Stimulated activated CD4-positive, alpha-beta T cell treated with anti-CD3 and anti-CD28 coated beads, Interleukin-4, amount 100 ng/mL, for 4 hours (primary cell): ENCODE data around the gene CLEC18C.
"Not testable (repeated sequence)": the region's sequence is repeated elsewhere in the genome, so short reads cannot be mapped to it uniquely, and the experiment has no call there.

ENCODE experiments used
- DNase-seq, 2 experiments: peaks; one replicate each; pipeline ENCODE4 v3.0.0-alpha.2; 2020

CLEC18C gene

DNA sequence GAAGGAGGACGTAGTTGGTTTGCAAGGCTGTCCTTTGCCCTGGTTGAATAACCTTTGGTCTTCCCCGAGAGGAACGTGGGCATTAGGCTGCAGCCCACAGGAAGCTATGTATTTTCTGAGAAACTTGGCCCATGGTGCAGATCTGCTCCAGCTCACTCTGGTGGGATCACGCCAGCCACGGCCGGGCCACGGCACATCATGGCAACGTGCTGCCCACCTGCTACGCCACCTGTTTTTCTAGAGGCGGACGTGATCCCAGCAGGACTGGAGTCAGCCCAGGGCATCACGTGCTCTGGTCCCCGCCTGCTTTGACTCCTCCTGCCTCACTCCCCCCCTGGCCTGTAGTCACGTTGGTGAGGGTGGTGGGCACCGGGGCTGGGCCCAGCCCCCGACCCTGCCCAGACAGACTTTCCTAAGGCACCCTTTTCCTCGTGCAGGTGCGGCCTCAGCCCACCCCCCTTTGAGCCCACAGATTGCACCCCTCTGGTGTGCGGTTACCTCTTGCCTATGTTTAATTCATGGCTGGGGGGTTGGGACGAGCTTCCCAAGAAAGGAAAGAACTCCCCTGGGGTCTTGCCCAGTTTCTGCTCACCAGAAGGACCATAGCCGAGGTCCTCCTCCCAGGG, at the start of gene CLEC18C:
TSS of gene CLEC18C (plus strand) at position 576 of the 626 bp plus-strand sequence. CDS start 492 bp downstream, outside the sequence.
- not testable (repeated sequence) for DNase-seq

DNA sequence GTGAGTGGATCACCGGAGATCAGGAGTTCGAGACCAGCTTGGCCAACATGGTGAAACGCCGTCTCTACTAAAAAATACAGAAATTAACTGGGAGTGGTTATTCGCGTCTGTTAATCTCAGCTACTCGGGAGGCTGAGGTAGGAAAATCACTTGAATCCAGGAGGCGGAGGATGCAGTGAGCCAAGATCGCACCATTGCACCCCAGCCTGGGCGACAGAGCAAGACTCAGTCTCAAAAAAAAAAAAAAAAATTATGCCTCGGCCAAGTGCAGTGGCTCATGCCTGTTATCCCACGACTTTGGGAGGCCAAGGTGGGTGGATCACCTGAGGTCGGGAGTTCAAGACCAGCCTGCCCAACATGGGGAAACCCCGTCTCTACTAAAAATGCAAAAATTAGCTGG, 49.8 kb upstream of the CLEC18C start:
- DNase-seq: not testable (repeated sequence)

DNA sequence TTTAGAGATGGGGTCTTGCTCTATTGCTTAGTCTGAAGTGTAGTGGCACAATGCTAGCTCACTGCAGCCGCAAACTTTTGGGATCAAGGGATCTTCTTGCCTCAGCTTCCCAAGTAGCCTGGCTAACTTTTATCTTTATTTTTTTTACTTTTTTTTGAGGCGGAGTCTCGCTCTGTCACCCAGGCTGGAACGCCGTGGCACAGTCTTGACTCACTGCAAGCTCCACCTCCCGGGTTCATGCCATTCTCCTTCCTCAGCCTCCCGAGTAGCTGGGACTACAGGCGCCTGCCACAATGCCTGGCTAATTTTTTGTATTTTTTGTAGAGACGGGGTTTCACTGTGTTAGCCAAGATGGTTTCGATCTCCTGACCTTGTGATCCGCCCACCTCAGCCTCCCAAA, 47.4 kb upstream of the CLEC18C start:
- not testable (repeated sequence) for DNase-seq

DNA sequence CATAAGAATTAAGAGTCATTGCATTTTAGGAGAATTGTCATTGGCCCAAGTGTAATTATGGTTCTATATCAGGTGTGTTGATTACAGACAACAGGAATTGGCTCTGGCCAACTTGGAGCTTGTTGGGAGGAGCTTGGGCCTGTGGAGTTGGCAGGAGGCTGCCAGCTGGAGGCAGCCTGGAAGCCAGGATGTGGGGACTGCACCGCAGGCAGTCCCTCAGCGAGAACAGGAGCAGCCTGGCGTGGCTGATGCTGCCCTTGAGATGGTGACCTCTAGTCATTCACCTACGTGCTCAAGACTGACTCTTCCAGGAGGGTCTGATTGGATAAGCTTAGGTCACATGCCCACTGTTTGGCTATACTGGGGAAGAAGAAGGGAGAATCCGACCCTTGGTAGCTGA, 45.9 kb upstream of the CLEC18C start:
- DNase-seq: not testable (repeated sequence)

DNA sequence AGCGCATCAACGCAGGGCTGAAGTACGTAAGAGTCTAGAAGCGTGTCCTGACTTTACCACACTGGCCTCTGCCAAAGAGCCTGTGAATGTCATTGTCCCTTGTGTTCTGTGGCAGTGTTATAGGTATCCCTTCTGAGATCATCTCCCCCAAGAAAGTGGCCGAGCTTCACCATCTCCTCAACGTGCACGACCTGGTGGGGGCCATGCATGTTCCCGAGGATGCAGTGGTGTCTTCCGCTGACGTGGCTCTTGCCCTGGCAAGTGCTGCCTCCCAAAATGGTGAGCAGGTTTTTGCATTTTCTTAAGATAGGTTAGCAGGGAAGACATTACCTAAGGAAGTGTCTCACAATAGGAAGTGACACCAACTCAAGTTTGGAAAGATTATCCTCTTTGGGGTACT, 44.7 kb upstream of the CLEC18C start:
- DNase-seq: not testable (repeated sequence)

DNA sequence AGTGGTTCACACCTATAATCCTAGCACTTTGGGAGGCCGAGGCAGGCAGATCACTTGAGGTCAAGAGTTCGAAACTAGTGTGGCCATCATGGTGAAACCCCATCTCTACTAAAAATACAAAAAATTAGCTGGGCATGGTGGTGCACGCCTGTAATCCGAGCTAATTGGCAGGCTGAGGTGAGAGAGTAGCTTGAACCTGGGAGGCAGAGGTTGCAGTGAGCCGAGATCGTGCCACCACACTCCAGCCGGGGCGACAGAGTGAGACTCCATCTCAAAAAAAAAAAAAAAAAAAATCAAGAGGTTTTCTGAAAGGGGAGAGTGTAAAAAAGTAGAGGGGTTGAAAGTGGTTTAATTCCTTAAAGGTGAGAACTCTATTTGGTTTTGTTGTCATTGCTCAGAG, 37.8 kb upstream of the CLEC18C start:
- DNase-seq: not testable (repeated sequence)

DNA sequence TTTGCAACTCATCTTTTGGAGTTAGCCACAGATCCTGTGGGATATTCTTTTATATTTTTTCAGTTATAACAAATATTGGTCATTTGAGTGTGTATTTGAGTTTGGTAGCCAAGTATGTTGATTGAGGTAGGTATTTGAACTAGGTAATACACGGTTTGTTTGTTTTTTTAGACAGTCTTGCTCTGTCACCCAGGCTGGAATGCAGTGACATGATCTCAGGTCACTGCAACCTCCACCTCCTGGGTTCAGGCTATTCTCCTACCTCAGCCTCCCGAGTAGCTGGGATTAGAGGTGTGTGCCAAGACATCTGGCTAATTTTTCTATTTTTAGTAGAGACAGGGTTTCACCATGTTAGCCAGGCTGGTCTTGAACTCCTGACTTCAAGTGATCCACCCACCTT, 37.0 kb upstream of the CLEC18C start:
- DNase-seq: not testable (repeated sequence)

DNA sequence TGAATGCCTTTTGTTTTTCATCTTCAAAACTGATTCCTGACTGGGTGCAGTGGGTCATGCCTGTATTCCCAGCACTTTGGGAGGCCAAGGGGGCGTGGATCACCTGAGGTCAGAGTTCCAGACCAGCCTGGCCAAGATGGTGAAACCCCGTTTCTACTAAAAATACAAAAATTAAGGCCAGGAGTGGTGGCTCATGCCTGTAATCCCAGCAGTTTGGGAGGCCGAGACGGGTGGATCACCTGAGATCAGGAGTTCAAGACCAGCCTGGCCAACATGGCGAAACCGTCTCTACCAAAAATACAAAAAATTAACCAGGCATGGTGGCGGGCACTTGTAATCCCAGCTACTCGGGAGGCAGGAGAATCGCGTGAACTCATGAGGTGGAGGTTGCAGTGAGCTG, 30.8 kb upstream of the CLEC18C start:
- DNase-seq: not testable (repeated sequence)

DNA sequence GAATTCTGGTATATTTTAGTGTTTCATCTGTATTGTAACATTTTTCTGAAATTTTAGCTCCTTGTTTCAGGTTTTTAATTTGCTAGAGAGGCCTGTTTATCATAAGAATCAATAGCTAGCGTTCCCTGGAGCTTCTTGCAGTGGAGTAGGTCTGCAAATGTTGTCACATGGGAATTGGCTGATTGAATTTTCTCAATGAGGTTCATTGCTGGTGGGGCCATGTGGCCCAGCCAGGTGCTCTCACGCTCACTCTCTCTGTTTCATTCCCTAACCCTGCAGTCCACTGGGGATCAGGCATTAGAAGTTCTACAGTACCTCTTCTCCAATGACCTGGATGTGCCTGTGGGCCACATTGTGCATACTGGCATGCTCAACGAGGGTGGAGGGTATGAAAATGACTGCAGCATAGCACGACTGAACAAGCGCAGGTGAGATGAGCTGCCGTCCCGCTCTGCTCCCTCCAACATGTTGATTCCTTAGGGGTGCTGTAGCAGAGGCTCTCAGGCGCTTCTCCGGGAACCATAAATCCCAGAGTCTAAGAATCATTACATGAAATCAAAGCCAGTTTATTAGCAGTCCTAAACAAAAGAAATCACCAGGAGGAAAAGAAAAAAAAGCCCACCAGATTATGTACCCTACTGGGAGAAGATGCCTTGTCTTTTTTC, 30.2 kb upstream of the CLEC18C start:
- DNase-seq: not testable (repeated sequence)

DNA sequence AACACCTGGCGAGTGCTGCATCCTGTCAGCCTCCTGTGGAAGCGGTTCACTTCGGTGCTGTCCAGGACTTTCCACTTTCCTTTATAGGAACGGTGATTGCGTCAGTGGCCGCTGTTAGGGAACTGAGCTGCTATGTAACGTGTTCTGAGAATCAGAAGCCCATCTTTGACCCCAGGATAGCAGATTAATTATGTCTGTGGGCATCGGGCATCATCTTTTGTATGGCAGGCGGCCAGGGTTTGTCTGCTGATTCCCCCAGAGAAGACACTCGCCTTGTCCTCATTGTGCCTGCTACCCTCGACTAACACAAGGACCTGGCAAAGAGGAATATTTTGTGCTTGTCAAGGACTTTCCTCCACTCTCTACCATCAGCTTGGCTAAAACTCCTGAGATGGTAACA, 25.7 kb upstream of the CLEC18C start:
- not testable (repeated sequence) for DNase-seq

DNA sequence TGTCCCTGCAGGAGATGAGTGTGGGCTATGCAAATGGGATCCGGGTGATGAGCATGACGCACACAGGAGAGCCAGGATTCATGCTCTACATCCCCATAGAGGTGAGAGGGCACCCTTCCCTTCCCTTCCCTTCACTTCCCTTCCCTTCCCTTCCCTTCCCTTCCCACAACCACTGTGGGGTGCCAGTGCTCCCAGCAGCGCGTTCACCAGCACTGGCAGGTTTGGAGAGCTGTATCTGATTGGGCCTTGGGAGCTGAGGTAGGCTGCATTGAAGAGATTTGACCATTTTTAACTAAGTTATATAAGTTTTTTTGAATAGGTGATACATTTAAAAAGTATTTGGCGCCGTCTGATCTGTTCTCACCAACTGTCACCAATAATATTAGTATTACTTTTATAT, 25.1 kb upstream of the CLEC18C start:
- not testable (repeated sequence) for DNase-seq

DNA sequence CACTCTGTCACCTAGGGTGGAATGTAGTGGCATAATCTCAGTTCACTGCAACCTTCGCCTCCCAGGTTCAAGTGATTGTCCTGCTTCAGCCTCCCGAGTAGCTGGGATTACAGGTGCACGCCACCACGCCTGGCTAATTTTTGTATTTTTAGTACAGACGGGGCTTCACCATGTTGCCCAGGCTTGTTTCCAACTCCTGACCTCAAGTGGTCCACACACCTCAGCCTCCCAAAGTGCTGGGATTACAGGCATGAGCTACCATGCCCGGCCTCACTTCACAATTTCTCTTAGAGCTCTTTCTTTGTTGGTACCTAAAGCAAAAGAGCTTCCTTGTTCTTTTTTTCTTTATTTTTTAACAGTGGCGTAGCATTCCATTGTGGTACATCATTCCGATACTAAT, 24.3 kb upstream of the CLEC18C start:
- not testable (repeated sequence) for DNase-seq

DNA sequence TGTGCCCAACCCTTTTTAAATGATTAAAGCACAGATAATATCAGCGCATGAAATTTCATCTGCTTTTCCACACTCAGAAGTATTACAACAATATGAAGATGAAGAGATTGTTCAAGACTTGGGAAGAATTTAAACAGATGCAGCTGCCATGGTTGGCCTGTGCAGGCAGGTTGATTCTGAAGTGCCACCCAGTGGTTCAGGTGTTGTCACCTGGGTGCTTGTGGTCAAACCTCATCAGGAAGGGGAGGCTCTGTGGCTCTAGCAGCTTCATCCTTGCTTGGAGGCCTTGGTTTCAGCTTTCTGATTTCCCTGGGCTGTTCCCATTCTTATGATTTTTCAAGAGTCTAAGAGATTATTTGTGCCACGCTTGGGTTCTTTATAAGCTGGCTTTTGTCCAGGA, 22.2 kb upstream of the CLEC18C start:
- no peak for DNase-seq

DNA sequence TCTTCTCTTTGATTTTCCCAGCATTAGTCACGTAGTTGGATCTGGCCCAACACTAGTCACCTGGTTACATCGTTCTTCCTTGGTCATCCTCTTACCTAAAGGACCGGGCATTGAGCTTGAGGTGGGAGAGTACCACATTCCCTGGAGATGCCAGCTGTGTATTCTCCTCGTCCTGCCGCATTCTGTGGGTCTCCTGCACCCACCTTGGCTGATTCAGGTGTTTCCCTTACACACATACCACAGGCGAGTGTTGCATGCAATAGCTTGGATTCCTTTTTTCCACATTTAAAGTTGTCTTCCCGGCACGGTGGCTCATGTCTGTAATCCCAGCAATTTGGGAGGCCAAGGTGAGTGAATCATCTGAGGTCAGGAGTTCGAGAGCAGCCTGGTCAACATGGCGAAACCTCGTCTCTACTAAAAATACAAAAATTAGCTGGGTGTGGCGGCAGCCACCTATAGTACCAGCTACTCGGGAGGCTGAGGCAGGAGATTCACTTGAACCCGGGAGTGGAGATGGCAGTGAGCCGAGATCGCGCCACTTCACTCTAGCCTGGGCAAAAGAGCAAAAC, 21.6 kb upstream of the CLEC18C start:
- no peak for DNase-seq

DNA sequence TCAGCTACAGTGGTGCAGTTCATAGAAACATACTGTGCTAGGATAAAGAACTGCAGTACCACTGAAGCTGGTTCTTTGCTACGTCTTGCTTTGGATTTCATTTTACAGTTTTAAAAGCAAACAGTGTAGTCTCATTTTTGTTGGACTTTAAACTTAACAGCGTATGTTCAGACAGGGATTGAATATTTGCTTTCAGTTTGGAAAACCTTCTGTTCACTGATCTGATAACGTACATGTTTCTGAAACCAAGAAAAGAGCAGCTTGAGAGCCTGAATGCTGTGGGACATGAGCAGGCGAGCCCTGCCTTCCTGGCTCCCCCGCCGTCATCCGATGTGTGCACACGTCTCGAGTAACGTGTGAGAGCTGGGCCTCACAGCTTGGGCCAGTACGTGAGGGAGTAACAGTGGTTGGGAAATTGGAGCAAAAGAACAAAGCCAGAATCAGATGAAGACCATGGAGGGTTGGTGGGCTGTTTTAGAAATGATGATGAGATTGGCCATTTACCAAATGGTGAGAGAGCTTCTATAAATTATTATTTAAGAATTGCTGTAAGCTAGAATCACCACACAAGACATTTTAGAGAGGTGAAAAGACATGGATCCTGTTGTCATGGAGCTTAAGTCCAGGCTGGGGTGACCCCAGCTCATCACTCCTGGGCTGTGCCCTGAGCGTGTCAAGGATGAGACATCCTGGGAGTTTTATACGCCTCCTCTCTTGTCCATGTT, 20.8 kb upstream of the CLEC18C start:
- DNase-seq: no peak

DNA sequence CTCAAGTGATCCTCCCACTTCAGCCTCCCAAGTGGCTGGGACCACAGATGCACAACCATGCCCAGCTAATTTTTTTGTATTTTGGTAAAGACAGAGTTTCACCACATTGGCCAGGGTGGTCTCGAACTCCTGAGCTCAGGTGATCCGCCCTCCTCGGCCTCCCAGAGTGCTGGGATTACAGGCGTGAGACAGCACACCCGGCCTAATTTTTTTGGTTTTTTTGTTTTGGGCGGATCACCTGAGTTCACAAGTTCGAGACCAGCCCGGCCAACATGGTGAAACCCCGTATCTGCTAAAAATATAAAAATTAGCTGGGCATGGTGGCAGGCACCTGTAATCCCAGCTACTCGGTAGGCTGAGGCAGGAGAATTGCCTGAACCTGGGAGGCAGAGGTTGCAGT, 18.9 kb upstream of the CLEC18C start:
- not testable (repeated sequence) for DNase-seq

DNA sequence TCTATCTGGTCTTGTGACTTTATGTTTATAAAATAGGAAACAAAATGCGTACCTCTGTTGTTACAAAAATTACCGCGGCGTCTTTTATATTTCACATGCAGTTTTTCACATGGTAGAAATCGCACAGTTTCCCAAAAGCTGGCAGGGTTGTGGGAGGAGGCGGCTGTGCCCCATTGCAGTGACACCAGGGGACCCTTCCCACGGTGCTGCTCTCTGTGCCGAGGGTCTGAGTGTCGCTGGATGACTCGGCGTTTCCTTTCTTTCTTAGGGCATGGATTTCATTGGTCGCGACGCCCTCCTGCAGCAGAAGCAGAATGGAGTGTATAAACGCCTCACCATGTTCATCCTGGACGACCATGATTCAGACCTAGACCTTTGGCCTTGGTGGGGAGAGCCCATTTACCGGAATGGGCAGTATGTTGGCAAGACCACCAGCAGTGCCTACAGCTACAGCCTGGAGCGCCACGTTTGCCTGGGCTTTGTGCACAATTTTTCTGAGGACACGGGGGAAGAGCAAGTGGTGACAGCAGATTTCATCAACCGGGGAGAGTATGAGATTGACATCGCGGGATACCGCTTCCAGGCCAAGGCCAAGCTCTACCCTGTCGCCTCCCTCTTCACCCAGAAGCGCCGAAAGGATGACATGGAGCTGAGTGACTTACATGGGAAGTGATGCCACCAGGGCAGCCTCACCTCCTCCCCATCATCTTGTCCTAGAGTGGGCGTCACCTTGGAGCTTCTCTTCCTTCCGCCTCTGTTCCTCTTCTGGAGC, 17.2 kb upstream of the CLEC18C start:
- DNase-seq: no peak

DNA sequence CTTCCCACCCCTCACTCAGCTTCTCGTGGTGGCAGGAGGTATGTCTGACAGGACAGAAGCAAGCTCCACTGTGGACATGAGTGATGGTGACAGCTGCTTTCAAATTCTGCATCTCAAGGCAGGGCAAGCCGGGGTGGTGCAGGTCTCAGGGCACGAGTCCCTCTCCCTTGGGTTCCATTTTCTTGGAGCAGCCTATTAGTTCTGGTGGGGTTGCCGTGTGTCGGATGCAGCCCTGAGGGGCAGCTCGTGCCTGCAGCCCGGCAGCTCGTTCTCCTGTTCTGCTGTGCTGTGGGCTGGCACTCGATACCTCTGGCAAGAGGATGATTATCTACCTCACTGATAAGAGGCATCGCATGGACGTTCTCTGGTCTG, 16.5 kb upstream of the CLEC18C start:
- no peak for DNase-seq

DNA sequence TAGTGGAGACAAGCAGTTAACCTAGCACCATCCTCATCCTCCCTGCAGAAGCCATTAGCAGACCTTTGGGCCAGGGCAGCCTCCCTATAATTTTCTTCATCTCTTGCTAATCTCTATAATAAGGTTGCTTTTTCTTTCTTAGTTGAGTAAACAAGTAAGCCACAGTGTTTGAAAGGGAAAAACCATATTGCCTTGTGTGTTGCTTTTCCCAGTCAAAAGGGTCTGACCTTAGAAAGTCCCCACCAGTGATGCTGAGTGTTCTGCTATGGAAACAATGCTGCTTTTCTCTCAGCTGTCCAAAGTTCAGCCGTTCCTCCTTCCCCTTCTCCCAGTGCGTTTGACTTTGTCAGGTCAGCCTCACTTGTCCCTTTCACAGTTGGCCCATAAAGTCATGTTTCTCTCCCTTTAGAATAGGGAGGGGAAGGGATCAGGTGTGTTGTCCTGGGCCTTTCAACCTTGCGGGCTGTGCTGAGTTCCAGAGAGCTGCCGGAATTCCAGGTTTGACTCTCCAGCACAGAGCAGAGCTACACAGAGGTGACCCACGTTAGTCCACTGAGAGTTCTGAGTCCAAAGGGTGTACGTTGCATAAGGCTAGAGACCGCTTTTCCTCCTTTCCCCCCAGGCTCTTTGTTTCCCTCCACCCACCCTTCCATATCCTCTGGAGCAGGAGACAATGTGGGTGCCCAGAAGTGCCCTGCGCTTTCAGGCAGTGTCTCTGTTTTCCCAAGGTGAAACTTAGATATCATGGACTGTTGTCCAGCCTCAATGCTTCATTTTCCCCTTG, 15.9 kb upstream of the CLEC18C start:
- no peak for DNase-seq

DNA sequence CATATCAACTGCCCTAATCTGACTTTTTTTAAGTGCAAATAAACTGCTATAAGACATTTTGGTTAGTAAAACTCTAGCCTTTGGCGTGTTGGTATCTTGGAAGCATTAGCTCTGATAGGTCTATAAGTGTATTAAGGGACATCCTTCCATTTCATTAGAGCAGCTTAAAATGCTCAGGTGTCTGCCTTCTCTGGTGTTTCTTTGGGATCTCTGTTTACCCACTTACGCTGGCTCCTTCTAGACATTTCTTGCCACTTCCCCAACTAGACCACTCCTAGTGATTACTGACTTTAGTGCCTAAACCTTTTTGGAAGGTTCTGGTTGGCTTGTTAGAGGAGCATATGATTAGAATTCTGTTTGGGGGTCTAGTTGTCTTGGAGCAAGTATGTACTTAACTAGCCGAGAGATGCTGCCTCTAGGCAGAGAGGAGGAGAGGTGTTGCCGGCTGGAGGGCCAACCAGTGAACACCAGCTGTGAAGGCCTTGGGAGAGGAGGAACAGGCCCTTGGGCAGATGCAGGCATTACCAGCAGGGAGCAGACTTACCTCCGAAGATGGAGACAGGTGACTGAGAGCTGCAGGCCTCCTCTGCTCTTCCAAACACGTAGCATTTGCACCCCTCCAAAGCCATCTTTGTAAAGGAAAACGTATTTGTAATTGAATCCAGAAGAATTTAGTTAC, 15.2 kb upstream of the CLEC18C start:
- DNase-seq: no peak
